ENCODE data around the gene CREB5.

DNA sequence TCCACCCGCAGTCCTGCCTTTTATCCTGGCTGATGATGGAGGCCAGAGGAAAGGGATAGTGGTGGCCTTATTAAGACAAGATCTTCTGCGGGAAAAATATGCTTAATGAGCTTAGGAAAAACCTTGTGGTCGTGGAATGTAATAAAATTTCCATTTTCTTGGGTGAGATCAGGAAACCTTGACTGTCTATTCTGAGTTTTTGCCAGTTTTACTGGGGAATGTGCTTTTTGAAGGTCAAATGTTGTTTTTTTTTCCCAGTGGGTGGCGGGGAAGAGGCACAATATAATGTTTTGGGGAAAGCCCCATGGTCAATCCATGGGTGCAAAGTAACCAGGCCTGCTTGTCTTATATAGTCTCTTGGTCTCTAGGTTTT lies 118.5 kb downstream of the CREB5 start:
- TF ChIP-seq ESRRG (CRISPR knock-in tag; IDR thresholded peaks at IDR 0.05) (no peak), TOX (CRISPR knock-in tag; IDR thresholded peaks at IDR 0.05; ENCODE audit: borderline replicate concordance) (no peak)

Data from SK-N-SH treated with all-trans-retinoic acid at 6 μM for 48 hours (cell line).